ENCODE measurements around the gene ALOX15. TPM values are rescaled to one million over a fixed set of nuclear protein-coding genes. Genes with fewer than 3 reads are reported as not detected.
"Not testable (repeated sequence)": the region's sequence is repeated elsewhere in the genome, so short reads cannot be mapped to it uniquely, and the experiment has no call there.

ALOX15 gene
- total RNA-seq, 1 experiment from 2014 or later: 0.31 TPM

GRCh38 chr17:4596636-4597380 is 44.7 kb downstream of the ALOX15 start:
- H3K18ac ChIP-seq (ENCODE audit: insufficient read length, low read depth, low read length): no peak overlapping the region
- no peak overlapping the region for H3K4me2 ChIP-seq (ENCODE audit: insufficient read depth, insufficient read length, low read length)
- no peak for TF ChIP-seq CTCF (conservative IDR thresholded peaks at IDR 0.05)
- H4K20me1 ChIP-seq (ENCODE audit: control insufficient read depth, insufficient read depth, insufficient read length): no peaks in the 10 kb centered on the region
- no peak overlapping the region for H2BK20ac ChIP-seq (ENCODE audit: low read depth, low read length, poor library complexity, severe bottlenecking)
- no peak overlapping the region for H4K91ac ChIP-seq (ENCODE audit: insufficient read length, low read depth, low read length)
- no peak overlapping the region for H2AK5ac ChIP-seq (ENCODE audit: insufficient read length, low read length)
- no CpG with 5 or more reads among the region's 36 CpGs for WGBS (ENCODE audit: extremely low coverage, insufficient read length, low lambda C conversion rate)
- H3K9me3 ChIP-seq (ENCODE audit: control insufficient read depth, low read depth, low read length): no peaks in the 10 kb centered on the region
- no peak overlapping the region for H3K4me3 Mint-ChIP-seq
- no peaks in the 10 kb centered on the region for H3K79me2 ChIP-seq (ENCODE audit: insufficient read depth, low read length)
- no peaks in the 10 kb centered on the region for H3K27me3 ChIP-seq (ENCODE audit: insufficient read depth, low read length)
- H3K27me3 Mint-ChIP-seq (ENCODE audit: low read depth): peaks cover 15% of the 10 kb centered on the region
- no peak overlapping the region for H3K14ac ChIP-seq (ENCODE audit: insufficient read depth, low read length)
- H3K79me1 ChIP-seq (ENCODE audit: insufficient read depth, low read depth, low read length, poor library complexity, severe bottlenecking): no peaks in the 10 kb centered on the region
- H3K56ac ChIP-seq (ENCODE audit: insufficient read length, low read depth, low read length): no peak overlapping the region
- peaks cover 3% of the 10 kb centered on the region; the same call in 1 of the 2 replicates for H3K4me1 ChIP-seq (ENCODE audit: insufficient read depth, low read length)
- H2BK12ac ChIP-seq (ENCODE audit: insufficient read length, low read depth, low read length): no peak overlapping the region
- H3K4ac ChIP-seq (ENCODE audit: low read depth, low read length): no peak overlapping the region
- no peak overlapping the region for H3K27ac ChIP-seq (ENCODE audit: insufficient read length, low read depth, low read length)
- no peak overlapping the region for H2BK5ac ChIP-seq (ENCODE audit: insufficient read length, low read length)
- H3K27ac Mint-ChIP-seq: peak overlapping the region in 1 of 3 experiments; percentile 53; a peak in 2 of 7 replicates
- H3K9me3 Mint-ChIP-seq: peaks cover 0 to 2% of the 10 kb centered on the region in 2 experiments; a peak in 2 of 5 replicates
- H4K5ac ChIP-seq (ENCODE audit: insufficient read length, low read depth, low read length): no peak overlapping the region
- no peak overlapping the region for H3K9ac ChIP-seq (ENCODE audit: extremely low read depth, insufficient read length, low read length)
- H2AFZ ChIP-seq (ENCODE audit: low read length): no peak overlapping the region
- H3K36me3 Mint-ChIP-seq (ENCODE audit: insufficient read depth in 1 of 3, low read depth in 3 of 3): peaks cover 0 to 4% (median 0%) of the 10 kb centered on the region in 3 experiments; a peak in 1 of 7 replicates
- no peak overlapping the region for H2BK15ac ChIP-seq (ENCODE audit: low read depth, low read length)
- peaks cover 28 to 44% of the 10 kb centered on the region in 2 experiments for H3K4me1 Mint-ChIP-seq
- H3T11ph ChIP-seq (ENCODE audit: low read length): no peak overlapping the region
- no peak overlapping the region for H4K8ac ChIP-seq (replicated peaks; ENCODE audit: insufficient read length, low read depth, low read length)
- no peaks in the 10 kb centered on the region for H3K23me2 ChIP-seq (ENCODE audit: insufficient read length, low read depth, low read length, poor library complexity, severe bottlenecking)
- no peak for DNase-seq
- no peak overlapping the region for H3K23ac ChIP-seq (ENCODE audit: insufficient read length, low read depth, low read length)
- no peak overlapping the region for H2BK120ac ChIP-seq (ENCODE audit: low read depth, low read length, poor library complexity, severe bottlenecking)

GRCh38 chr17:4595685-4596342 is 45.7 kb downstream of the ALOX15 start:
- H3K9me3 ChIP-seq (ENCODE audit: control insufficient read depth, low read depth, low read length); H3K79me2 ChIP-seq (ENCODE audit: insufficient read depth, low read length); H4K91ac ChIP-seq (ENCODE audit: insufficient read length, low read depth, low read length); H2BK120ac ChIP-seq (ENCODE audit: low read depth, low read length, poor library complexity, severe bottlenecking); H3K4me2 ChIP-seq (ENCODE audit: insufficient read depth, insufficient read length, low read length); H2BK15ac ChIP-seq (ENCODE audit: low read depth, low read length); H3K4me3 Mint-ChIP-seq; H3T11ph ChIP-seq (ENCODE audit: low read length); H4K5ac ChIP-seq (ENCODE audit: insufficient read length, low read depth, low read length); H3K23ac ChIP-seq (ENCODE audit: insufficient read length, low read depth, low read length); H4K8ac ChIP-seq (replicated peaks; ENCODE audit: insufficient read length, low read depth, low read length); H3K23me2 ChIP-seq (ENCODE audit: insufficient read length, low read depth, low read length, poor library complexity, severe bottlenecking); H3K9ac ChIP-seq (ENCODE audit: extremely low read depth, insufficient read length, low read length); H2AFZ ChIP-seq (ENCODE audit: low read length); H3K27ac ChIP-seq (ENCODE audit: insufficient read length, low read depth, low read length); H3K4ac ChIP-seq (ENCODE audit: low read depth, low read length); H3K14ac ChIP-seq (ENCODE audit: insufficient read depth, low read length); H3K4me1 ChIP-seq (ENCODE audit: insufficient read depth, low read length); H3K9me3 Mint-ChIP-seq; H4K20me1 ChIP-seq (ENCODE audit: control insufficient read depth, insufficient read depth, insufficient read length); DNase-seq; H2BK20ac ChIP-seq (ENCODE audit: low read depth, low read length, poor library complexity, severe bottlenecking); H3K27me3 ChIP-seq (ENCODE audit: insufficient read depth, low read length); H2BK5ac ChIP-seq (ENCODE audit: insufficient read length, low read length); H3K36me3 Mint-ChIP-seq (ENCODE audit: insufficient read depth in 1 of 3, low read depth in 3 of 3); H3K18ac ChIP-seq (ENCODE audit: insufficient read length, low read depth, low read length); H3K27ac Mint-ChIP-seq; H3K56ac ChIP-seq (ENCODE audit: insufficient read length, low read depth, low read length); H3K79me1 ChIP-seq (ENCODE audit: insufficient read depth, low read depth, low read length, poor library complexity, severe bottlenecking); H2AK5ac ChIP-seq (ENCODE audit: insufficient read length, low read length); H2BK12ac ChIP-seq (ENCODE audit: insufficient read length, low read depth, low read length): not testable (repeated sequence)
- H3K4me1 Mint-ChIP-seq: peaks cover 27 to 38% of the 10 kb centered on the region in 2 experiments
- H3K27me3 Mint-ChIP-seq (ENCODE audit: low read depth): peaks cover 14% of the 10 kb centered on the region
- no CpG with 5 or more reads among the region's 23 CpGs for WGBS (ENCODE audit: extremely low coverage, insufficient read length, low lambda C conversion rate)
